HEK293 (cell line): Measurements from ENCODE around the gene ZFP36L1.

Source experiments
- CTCF ChIA-PET: fragments of 350-600 bp; formaldehyde crosslinking; extraction: SDS; loops from one replicate; lab custom pipeline; 2021; ENCODE audit warnings: antibody characterized with exemption; lab: Yijun Ruan, JAX
- POLR2A ChIA-PET: fragments of 300-600 bp; formaldehyde crosslinking; extraction: SDS; loops from one replicate; lab custom pipeline; 2020; ENCODE audit warnings: antibody characterized with exemption, inconsistent platforms; lab: Yijun Ruan, JAX
- H3K27ac ChIP-seq: fragments of 200-500 bp; sonication (Bioruptor generic); 2 replicates; pipeline ENCODE4 v1.5.1; 2014; ENCODE audit warnings: low read depth, low read length, control low read depth, inconsistent platforms; ENCODE audit errors: extremely low read depth
- H3K36me3 ChIP-seq, 2 experiments: fragments of 200-500 bp in 1 of 2; sonication (Bioruptor generic) in 1 of 2; 1 replicate in 1 of 2; 2 replicates in 1 of 2; pipeline ENCODE4 v1.5.1; 2014 to 2017; ENCODE audit warnings: inconsistent platforms in 2 of 2, low read length in 2 of 2; ENCODE audit not compliant: control insufficient read depth in 2 of 2, insufficient read depth in 1 of 2
- H3K4me1 ChIP-seq: fragments of 200-500 bp; sonication (Bioruptor generic); 2 replicates; pipeline ENCODE4 v1.5.1; 2014; ENCODE audit warnings: mild to moderate bottlenecking, low read length, inconsistent platforms; ENCODE audit not compliant: control insufficient read depth, insufficient read depth
- H3K4me3 ChIP-seq: 2 replicates; pipeline ENCODE4 v1.5.1; 2011; ENCODE audit warnings: low read depth, mild to moderate bottlenecking, control low read depth, low read length, moderate library complexity
- H3K9me3 ChIP-seq: fragments of 200-500 bp; sonication (Bioruptor generic); 2 replicates; pipeline ENCODE4 v1.5.1; 2014; ENCODE audit warnings: low read depth, low read length, inconsistent platforms; ENCODE audit not compliant: control insufficient read depth, insufficient read depth
- GLI4 ChIP-seq: fragments of 450-650 bp; formaldehyde crosslinking; IDR thresholded peaks from 2 replicates; pipeline ENCODE4 v1.5.1; 2016; ENCODE audit warnings: missing biosample characterization, missing genetic modification characterization
- IKZF3 ChIP-seq: fragments of 450-650 bp; IDR thresholded peaks from 2 replicates; pipeline ENCODE4 v1.5.0; 2018; ENCODE audit warnings: missing biosample characterization, mild to moderate bottlenecking, missing genetic modification characterization, moderate library complexity
- KLF8 ChIP-seq: fragments of 450-650 bp; formaldehyde crosslinking; IDR thresholded peaks from 2 replicates; pipeline ENCODE4 v1.5.1; 2016; ENCODE audit warnings: missing biosample characterization, missing genetic modification characterization
- RBAK ChIP-seq: fragments of 450-650 bp; formaldehyde crosslinking; IDR thresholded peaks from 2 replicates; pipeline ENCODE4 v1.5.1; 2016; ENCODE audit warnings: missing biosample characterization, missing genetic modification characterization
- REST ChIP-seq: fragments of 450-650 bp; formaldehyde crosslinking; IDR thresholded peaks from 2 replicates; pipeline ENCODE4 v1.5.1; 2016; ENCODE audit warnings: missing biosample characterization, missing genetic modification characterization
- SCRT2 ChIP-seq: fragments of 450-650 bp; formaldehyde crosslinking; IDR thresholded peaks from 2 replicates; pipeline ENCODE4 v1.5.1; 2016; ENCODE audit warnings: missing biosample characterization, missing genetic modification characterization
- ZBTB20 ChIP-seq: fragments of 450-650 bp; formaldehyde crosslinking; IDR thresholded peaks from 2 replicates; pipeline ENCODE4 v1.5.1; 2016; ENCODE audit warnings: missing biosample characterization, missing genetic modification characterization
- ZBTB44 ChIP-seq: fragments of 450-650 bp; IDR thresholded peaks from 2 replicates; pipeline ENCODE4 v1.5.1; 2018; ENCODE audit warnings: missing biosample characterization, mild to moderate bottlenecking, missing genetic modification characterization
- ZFP3 ChIP-seq: fragments of 450-650 bp; formaldehyde crosslinking; IDR thresholded peaks from 2 replicates; pipeline ENCODE4 v1.5.1; 2016; ENCODE audit warnings: low read depth, missing biosample characterization, missing genetic modification characterization
- ZIC2 ChIP-seq: fragments of 450-650 bp; formaldehyde crosslinking; IDR thresholded peaks from 2 replicates; pipeline ENCODE4 v1.5.1; 2016; ENCODE audit warnings: missing biosample characterization, missing genetic modification characterization
- ZNF280C ChIP-seq: fragments of 450-650 bp; formaldehyde crosslinking; IDR thresholded peaks from 2 replicates; pipeline ENCODE4 v1.5.1; 2016; ENCODE audit warnings: missing biosample characterization, missing genetic modification characterization
- ZNF37A ChIP-seq: fragments of 450-650 bp; IDR thresholded peaks from 2 replicates; pipeline ENCODE4 v1.5.1; 2018; ENCODE audit warnings: missing biosample characterization, missing genetic modification characterization
- ZNF544 ChIP-seq: fragments of 450-650 bp; formaldehyde crosslinking; IDR thresholded peaks from 2 replicates; pipeline ENCODE4 v1.5.0; 2017; ENCODE audit warnings: missing biosample characterization, missing genetic modification characterization
- ZNF560 ChIP-seq: fragments of 450-650 bp; formaldehyde crosslinking; IDR thresholded peaks from 2 replicates; pipeline ENCODE4 v1.5.1; 2017; ENCODE audit warnings: missing biosample characterization, missing genetic modification characterization, borderline replicate concordance
- ZNF580 ChIP-seq: fragments of 450-650 bp; formaldehyde crosslinking; IDR thresholded peaks from 2 replicates; pipeline ENCODE4 v1.5.1; 2016; ENCODE audit warnings: missing biosample characterization, missing genetic modification characterization
- ZNF610 ChIP-seq: fragments of 450-650 bp; formaldehyde crosslinking; IDR thresholded peaks from 2 replicates; pipeline ENCODE4 v1.5.1; 2016; ENCODE audit warnings: missing biosample characterization, missing genetic modification characterization, borderline replicate concordance
- TF ChIP-seq, protein P1 (sequence below): fragments of 450-650 bp; formaldehyde crosslinking; IDR thresholded peaks from 2 replicates; pipeline ENCODE4 v1.5.1; 2016; ENCODE audit warnings: missing biosample characterization, missing genetic modification characterization
- TF ChIP-seq, protein P2 (sequence below): fragments of 450-650 bp; formaldehyde crosslinking; IDR thresholded peaks from 2 replicates; pipeline ENCODE4 v1.5.1; 2016; ENCODE audit warnings: missing biosample characterization, missing genetic modification characterization

ZFP36L1 gene

DNA sequence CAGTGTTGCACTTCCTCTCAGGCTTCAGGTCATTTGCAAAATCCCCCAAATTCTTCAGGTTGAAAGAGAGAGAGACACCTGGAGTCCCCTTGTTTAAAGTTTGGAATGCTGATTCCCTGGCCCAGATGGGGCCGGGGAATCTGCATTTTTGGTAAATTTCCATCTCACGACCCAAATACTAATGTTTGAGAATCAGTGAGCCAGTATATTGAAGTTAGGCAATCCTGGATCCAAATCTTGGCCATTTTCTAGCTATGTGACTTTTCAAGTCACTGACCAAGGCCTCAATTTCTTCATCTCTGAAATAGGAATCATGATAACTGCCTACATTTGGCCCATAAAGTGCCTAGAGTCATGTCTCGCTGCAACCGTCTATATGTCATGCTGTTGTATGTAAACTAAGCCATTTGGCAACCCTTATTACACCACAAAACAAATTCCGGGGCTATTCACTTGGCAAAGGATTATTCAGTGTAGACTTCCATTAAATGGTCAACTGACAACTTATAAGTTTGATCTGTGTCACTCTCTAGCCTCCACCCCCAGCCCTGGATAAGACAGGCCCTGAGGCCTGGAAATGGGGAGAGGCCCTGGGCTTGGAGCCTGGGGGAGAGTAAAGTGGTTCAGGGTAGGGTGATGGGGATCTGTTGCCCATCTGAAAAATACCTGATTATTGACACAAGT lies 3.7 kb upstream of the ZFP36L1 start:
- Histone ChIP-seq H3K36me3 (no peaks in the 10 kb centered on the region), H3K9me3 (no peaks in the 10 kb centered on the region), H3K4me1 (peaks cover 3% of the 10 kb centered on the region; the same call in 1 of the 2 replicates), H3K4me3 (peak overlapping the region; percentile 65), H3K27ac (peak overlapping the region; percentile 99; the same call in 1 of the 2 replicates)
- POLR2A ChIA-PET, result interaction anchor here (1.1 to 1.8 kb wide), 4 partner anchors 8 to 548 kb away, joined by 3 to 4 read pairs (median 4); no protein-coding TSS in a partner anchor
- TF ChIP-seq ZBTB20, result peak; percentile 98
- TF ChIP-seq ZBTB44 (tag by site-specific recombination), result peak; percentile 34; the same call in 1 of the 2 replicates
- TF ChIP-seq ZNF580 (tag by site-specific recombination), result peak; percentile 79
- peak; percentile 11; the same call in 1 of the 2 replicates for TF ChIP-seq KLF8
- no peak for TF ChIP-seq ZFP3 (tag by site-specific recombination)
- CTCF ChIA-PET, result interaction anchor here (0.7 to 2.5 kb wide), 3 partner anchors 16 to 28 kb away, joined by 3 to 10 read pairs (median 6); no protein-coding TSS in a partner anchor

DNA sequence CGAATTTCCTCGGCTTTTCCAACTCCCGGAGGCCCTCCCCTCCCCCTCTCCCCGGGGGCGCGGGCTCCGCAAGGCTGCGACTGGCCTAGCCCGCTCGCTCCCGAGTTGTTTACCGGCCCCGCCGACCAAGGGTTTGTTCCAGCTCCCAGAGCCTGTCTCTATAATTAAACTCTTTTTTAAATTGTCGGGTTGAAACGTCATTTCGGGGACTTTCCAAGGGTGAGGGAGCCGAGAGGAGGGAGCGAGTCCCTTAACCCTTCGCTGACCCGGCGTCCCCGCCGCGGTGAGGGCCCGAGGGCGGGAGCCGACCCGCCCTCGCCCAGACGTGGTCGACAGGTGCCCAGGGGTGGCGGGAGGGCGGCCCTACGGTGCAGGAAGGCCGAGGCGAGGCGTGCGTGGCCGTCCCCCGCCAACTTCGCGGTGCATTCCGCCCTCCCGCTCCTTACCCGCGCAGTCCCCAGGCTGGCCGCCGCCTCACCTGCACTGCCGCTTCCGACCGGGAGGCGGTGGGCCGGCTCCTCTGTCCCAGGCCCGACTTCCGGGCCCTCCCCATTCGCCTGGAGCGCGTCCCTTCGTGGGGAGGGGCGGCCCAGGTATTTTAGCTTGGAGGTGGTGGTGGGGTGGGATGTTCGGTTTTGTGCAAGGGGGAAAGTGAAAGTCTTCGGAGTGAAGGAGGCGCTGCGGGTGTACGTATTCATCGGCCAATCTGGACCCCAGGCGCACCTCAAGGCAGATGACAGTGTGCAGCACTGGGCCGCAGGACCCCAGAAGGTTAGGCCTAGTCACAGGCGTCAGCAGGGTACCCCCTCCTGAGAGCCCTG lies 2.9 kb upstream of the ZFP36L1 start:
- POLR2A ChIA-PET, result interaction anchor here (1.1 to 1.8 kb wide), 7 partner anchors 9 to 548 kb away, joined by 3 to 9 read pairs (median 3); no protein-coding TSS in a partner anchor
- H3K4me1 ChIP-seq, result peaks cover 3% of the 10 kb centered on the region; the same call in 1 of the 2 replicates
- H3K36me3 ChIP-seq, result no peaks in the 10 kb centered on the region
- CTCF ChIA-PET, result interaction anchor here (0.6 to 2.5 kb wide), 7 partner anchors 17 to 884 kb away, joined by 3 to 10 read pairs (median 4); no protein-coding TSS in a partner anchor
- peak overlapping the region; percentile 65 for H3K4me3 ChIP-seq
- no peaks in the 10 kb centered on the region for H3K9me3 ChIP-seq
- peak overlapping the region; percentile 99 for H3K27ac ChIP-seq
- TF ChIP-seq ZNF280C (tag by site-specific recombination), result no peak
- 0 out of 2 replicates have a peak, but pooled peaks have one; percentile 68 for TF ChIP-seq GLI4 (tag by site-specific recombination)
- TF ChIP-seq RBAK (tag by site-specific recombination), result no peak
- TF ChIP-seq ZNF560, result no peak
- TF ChIP-seq SCRT2 (tag by site-specific recombination), result peak; percentile 71
- peak; percentile 74 for TF ChIP-seq IKZF3 (tag by site-specific recombination)
- no peak for TF ChIP-seq ZNF37A (tag by site-specific recombination)
- 0 out of 2 replicates have a peak, but pooled peaks have one; percentile 13 for TF ChIP-seq REST (tag by site-specific recombination)
- 0 out of 2 replicates have a peak, but pooled peaks have one; percentile 22 for TF ChIP-seq ZNF610 (tag by site-specific recombination)
- TF ChIP-seq, protein P1, sequence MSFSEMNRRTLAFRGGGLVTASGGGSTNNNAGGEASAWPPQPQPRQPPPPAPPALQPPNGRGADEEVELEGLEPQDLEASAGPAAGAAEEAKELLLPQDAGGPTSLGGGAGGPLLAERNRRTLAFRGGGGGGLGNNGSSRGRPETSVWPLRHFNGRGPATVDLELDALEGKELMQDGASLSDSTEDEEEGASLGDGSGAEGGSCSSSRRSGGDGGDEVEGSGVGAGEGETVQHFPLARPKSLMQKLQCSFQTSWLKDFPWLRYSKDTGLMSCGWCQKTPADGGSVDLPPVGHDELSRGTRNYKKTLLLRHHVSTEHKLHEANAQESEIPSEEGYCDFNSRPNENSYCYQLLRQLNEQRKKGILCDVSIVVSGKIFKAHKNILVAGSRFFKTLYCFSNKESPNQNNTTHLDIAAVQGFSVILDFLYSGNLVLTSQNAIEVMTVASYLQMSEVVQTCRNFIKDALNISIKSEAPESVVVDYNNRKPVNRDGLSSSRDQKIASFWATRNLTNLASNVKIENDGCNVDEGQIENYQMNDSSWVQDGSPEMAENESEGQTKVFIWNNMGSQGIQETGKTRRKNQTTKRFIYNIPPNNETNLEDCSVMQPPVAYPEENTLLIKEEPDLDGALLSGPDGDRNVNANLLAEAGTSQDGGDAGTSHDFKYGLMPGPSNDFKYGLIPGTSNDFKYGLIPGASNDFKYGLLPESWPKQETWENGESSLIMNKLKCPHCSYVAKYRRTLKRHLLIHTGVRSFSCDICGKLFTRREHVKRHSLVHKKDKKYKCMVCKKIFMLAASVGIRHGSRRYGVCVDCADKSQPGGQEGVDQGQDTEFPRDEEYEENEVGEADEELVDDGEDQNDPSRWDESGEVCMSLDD, result peak; percentile 76
- TF ChIP-seq, protein P2, sequence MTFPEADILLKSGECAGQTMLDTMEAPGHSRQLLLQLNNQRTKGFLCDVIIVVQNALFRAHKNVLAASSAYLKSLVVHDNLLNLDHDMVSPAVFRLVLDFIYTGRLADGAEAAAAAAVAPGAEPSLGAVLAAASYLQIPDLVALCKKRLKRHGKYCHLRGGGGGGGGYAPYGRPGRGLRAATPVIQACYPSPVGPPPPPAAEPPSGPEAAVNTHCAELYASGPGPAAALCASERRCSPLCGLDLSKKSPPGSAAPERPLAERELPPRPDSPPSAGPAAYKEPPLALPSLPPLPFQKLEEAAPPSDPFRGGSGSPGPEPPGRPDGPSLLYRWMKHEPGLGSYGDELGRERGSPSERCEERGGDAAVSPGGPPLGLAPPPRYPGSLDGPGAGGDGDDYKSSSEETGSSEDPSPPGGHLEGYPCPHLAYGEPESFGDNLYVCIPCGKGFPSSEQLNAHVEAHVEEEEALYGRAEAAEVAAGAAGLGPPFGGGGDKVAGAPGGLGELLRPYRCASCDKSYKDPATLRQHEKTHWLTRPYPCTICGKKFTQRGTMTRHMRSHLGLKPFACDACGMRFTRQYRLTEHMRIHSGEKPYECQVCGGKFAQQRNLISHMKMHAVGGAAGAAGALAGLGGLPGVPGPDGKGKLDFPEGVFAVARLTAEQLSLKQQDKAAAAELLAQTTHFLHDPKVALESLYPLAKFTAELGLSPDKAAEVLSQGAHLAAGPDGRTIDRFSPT (tag by site-specific recombination), result no peak
- peak; percentile 43; the same call in 1 of the 2 replicates for TF ChIP-seq ZIC2 (tag by site-specific recombination)
- TF ChIP-seq ZNF544, result no peak
